CD4-positive, alpha-beta T cell treated with Interleukin-6 for 4 hours (primary cell): ENCODE measurements around the gene GRB10.
A peak's percentile ranks its signal among the peaks of the same experiment; 100 is the strongest.
"Not testable (repeated sequence)": the region's sequence is repeated elsewhere in the genome, so short reads cannot be mapped to it uniquely, and the experiment has no call there.

Experiments used
- DNase-seq: peaks from one replicate; pipeline ENCODE4 v3.0.0-alpha.2; 2020; ENCODE audit warnings: mixed read lengths

The GRB10 gene

GRCh38 chr7:50739744-50740435, 42.8 kb downstream of the GRB10 start:
- DNase-seq, result peak; percentile 73

DNA sequence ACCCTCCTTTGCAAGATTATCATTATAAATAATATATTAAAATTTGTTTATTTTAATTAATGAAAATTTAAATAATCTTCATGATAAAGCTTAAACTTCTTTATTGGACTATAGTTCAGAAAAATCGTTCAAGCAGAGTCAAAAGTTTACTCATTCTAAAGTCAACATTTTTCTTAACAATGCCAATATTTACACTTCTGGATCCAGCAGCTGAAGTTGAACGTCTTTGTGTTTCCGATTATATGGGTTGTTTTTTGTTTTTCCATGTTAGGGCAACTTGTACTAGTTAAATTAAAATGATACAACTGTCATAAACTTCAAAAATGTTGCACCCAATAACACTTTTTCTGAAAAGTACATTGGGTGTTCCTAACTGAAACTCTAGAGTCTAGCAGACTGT, 43.8 kb downstream of the GRB10 start:
- DNase-seq, result no peak

DNA sequence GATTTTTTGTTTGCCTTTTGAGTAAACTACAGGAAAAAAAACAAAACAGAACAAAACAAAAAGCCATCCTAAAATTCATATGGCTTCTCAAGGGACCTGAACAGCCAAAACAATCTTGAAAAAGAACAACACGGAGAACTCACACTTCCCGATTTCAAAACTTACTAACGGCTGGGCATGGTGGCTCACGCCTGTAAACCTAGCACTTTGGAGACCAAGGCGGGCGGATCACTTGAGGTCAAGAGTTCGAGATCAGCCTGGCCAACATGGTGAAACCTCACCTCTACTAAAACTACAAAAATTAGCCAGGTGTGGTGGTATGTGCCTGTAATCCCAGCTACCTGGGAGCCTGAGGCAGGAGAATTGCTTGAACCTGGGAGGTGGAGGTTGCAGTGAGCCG, 46.9 kb downstream of the GRB10 start:
- DNase-seq, result not testable (repeated sequence)

GRCh38 chr7:50735333-50735732, 47.4 kb downstream of the GRB10 start:
- DNase-seq, result no peak

DNA sequence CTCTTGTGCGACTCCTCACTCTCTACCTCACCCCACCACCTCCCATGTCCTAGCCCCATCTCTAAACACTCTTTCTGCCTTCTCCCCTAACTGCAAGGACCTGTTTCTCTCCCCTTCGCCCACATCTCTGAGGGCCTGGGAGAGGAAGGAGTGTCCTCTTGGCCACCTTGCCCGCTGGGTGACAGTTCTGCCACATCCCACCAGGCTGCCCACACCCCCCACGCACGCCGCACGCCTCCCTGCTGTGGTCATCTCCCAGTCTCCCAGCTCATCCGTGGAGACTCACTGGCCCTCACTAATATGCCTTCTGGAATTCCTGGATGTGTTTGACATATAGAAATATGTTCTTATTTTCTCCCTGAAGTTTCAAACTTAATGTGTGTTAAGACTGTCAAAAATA, 48.5 kb downstream of the GRB10 start:
- DNase-seq, result no peak

- no peak for DNase-seq
Observed at GRCh38 chr7:50733552-50733951, 49.1 kb downstream of the GRB10 start.

GRCh38 chr7:50731703-50732582, 50.8 kb downstream of the GRB10 start:
- DNase-seq, result no peak

DNA sequence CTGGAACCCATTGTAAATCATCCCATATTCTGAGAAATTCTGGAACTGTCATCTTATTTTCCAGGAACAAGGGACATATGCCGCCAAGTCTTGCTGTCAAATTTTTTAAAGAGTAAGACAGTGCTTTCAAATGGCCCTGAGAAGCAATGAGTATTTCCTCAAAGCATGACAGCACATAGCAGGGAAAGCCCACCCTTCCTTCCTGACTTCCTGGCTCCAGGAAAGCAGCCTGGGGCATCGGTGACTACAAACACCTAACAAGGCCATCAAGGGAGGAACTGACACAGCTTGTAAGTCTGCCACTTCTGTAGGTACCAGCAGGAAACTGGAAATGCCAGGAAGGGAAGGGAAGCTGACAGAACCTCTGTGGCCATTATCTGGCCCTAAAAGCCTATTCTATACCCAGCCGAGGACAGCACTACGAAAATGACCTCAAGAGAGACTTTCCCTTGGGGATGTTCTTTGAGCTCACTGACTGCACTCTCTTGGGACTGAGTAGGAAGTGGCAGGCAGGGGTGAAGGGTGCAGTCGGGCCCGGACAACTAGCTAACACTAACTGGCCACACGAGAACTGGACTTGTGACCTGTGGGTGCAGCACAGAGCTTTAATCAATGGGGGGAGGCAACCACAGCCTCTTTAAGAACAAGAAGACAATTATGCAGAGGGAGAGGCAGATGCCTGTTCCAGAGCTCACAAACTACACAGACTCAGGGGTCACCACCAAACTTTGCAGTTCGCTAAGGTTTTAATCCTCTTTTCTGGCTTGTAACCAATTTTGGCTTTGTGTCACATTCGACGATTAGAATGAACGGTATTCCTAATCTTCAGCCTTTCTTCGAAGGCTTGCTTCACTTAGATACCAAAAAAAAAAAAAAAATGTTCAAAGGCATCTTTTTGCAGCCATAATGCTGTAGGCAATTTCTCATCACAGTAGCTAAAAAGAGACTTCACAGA, 52.0 kb downstream of the GRB10 start:
- DNase-seq, result no peak

GRCh38 chr7:50729962-50730361, 52.7 kb downstream of the GRB10 start:
- DNase-seq, result no peak

- DNase-seq, result no peak
Observed at GRCh38 chr7:50728184-50728583, 54.5 kb downstream of the GRB10 start.

DNA sequence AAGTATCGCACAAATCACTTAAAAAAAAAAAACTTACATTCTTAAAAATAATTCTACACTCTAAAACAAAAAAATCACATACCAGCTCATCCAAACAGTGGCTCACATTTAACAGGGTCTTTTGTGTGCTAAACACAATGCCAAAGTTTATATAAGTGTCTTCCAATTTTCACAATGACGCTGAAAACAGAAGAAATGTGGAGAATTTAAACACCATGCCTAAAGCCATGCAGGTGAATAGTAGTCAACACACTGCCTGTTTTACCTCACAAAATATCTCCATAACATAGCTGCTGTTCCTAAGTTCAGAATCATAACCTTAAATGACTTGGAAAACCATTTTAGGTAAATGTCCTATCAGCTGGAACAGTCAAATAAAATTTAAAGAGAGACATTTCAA, 55.0 kb downstream of the GRB10 start:
- DNase-seq, result no peak

- DNase-seq, result no peak
Observed at GRCh38 chr7:50727072-50727471, 55.6 kb downstream of the GRB10 start.

DNA sequence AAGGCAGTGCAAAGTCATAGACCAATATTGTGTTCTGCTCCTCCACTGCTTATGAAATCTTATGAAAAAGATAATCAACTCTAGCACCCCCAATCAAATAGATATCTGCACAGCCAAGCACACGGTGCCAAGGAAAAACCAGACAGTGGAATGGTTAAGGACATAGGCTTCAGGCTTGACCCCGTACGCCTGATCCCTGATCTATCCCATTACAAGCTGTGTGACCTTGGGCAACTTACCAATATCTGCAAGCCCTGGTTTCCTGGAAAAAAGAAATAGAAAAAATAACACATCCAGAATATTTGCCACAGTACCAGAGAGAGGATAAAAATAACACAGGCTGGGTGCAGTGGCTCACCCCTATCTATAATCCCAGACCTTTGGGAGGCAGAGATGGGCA, 56.9 kb downstream of the GRB10 start:
- DNase-seq, result no peak

- DNase-seq, result peak; percentile 11
Observed at GRCh38 chr7:50724526-50725520, 57.9 kb downstream of the GRB10 start.

- DNase-seq, result no peak
Observed at GRCh38 chr7:50723888-50724287, 58.8 kb downstream of the GRB10 start.

- DNase-seq, result no peak
Observed at GRCh38 chr7:50723173-50723572, 59.5 kb downstream of the GRB10 start.

DNA sequence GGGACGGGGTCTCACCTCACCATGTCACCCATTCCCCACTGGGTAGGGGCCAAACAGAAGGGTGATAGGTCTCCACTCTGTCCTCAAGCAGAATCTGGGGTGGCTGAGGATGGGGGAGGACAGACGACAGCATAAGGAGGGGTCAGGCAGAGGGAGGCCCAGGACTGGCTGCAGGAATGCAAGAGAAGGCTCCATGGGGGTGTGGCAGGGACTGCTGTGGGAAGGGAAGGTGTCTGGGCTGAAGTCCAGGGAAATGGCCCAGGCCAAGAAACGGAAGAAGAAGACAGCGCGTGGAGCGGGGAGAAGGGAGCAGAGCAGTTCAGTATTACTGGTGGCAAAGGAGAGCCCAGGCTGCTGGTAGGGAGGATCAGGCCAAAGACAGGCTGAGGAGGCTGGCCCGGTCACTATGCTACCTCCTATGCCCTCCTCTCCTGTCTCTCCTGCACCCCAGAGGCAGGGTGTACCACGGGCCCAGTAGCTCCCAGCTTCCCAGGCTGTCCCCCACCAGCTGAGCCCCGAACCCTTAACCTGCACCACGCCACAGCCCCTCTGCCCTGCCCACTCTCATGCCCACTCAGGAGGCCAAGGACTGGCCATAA, 60.9 kb downstream of the GRB10 start:
- no peak for DNase-seq

DNA sequence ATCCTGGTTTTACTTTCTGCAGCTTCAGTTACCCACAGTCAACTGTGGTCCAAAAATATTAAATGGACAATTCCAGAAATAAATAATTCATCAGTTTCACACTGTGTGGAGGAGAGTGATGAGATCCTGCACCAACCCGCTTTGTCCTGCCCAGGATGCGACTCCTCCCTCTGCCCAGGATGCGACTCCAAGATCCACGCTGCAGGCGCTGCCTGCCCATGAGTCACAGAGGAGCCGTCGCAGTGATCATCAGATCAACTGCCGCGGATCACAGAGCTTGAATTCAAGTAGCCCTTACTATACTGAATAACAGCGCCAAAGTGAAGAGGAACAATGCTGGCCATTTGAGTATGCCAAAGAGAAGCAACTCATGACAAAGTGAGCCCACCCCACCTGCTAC, 61.5 kb downstream of the GRB10 start:
- DNase-seq, result no peak

DNA sequence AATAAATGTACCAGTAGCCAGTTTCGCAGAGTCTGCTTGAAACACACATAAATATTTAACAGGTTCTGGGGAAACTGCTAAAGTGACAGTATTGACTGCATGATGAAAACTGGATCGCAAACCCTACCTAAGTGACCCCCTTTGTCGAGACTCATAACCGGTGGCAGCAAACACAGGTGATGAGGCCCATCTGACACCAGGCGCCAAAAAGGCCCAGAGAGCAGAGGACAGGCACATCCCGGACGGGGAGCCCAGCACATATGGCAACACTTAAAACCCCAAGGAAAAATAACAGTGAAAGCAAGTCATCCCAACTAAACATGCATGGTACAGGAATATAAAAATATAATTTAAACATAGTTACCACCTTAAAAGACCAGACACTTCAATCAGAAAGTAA, 62.4 kb downstream of the GRB10 start:
- DNase-seq, result no peak

DNA sequence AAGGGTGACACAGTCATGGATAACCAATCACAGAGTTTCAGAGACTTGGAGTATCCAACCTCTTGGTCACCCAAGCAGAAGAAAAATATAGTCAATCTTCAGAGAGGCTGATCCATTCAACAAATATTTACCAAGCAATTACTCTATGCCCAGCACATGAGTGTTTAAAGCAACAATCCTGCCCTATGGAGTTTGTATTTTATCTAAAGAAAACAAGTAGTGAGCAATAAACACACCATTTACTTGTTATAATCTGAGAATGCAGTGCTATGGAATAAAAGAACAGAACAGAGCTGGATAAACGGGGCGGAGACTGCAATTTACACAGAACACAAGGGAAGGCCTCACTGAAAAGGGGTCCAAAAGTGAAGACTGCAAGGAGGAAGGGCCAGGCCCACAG, 63.8 kb downstream of the GRB10 start:
- DNase-seq, result no peak

- no peak for DNase-seq
Observed at GRCh38 chr7:50718311-50718710, 64.4 kb downstream of the GRB10 start.
